ENCODE results near the gene PIK3CB.

The PIK3CB gene

DNA sequence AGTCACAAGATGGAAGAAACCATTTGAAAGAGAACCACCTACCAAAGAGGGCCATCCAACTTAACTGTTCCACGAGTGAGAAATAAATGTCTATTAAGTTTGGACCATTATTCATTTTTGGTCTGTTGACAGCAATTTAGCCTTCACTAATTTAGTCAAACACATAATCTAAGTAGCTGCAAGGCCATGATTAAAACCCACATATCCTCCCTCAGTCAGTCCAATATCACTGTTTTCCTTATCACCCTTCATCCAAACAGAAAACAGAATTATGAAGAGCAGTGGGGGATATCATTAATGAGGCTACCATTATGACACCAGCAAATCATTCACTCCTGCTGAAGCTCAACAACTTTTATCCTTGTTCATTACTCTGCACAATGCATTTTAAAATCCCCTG is 52.0 kb downstream of the PIK3CB start:
- TF ChIP-seq, protein P1, sequence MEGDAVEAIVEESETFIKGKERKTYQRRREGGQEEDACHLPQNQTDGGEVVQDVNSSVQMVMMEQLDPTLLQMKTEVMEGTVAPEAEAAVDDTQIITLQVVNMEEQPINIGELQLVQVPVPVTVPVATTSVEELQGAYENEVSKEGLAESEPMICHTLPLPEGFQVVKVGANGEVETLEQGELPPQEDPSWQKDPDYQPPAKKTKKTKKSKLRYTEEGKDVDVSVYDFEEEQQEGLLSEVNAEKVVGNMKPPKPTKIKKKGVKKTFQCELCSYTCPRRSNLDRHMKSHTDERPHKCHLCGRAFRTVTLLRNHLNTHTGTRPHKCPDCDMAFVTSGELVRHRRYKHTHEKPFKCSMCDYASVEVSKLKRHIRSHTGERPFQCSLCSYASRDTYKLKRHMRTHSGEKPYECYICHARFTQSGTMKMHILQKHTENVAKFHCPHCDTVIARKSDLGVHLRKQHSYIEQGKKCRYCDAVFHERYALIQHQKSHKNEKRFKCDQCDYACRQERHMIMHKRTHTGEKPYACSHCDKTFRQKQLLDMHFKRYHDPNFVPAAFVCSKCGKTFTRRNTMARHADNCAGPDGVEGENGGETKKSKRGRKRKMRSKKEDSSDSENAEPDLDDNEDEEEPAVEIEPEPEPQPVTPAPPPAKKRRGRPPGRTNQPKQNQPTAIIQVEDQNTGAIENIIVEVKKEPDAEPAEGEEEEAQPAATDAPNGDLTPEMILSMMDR (conservative IDR thresholded peaks at IDR 0.05; ENCODE audit: low read depth, low read length), result no peak
- no peak for DNase-seq (ENCODE audit: low read depth)
- no peak overlapping the region for H3K4me3 ChIP-seq (ENCODE audit: low read depth, low read length)

DNA sequence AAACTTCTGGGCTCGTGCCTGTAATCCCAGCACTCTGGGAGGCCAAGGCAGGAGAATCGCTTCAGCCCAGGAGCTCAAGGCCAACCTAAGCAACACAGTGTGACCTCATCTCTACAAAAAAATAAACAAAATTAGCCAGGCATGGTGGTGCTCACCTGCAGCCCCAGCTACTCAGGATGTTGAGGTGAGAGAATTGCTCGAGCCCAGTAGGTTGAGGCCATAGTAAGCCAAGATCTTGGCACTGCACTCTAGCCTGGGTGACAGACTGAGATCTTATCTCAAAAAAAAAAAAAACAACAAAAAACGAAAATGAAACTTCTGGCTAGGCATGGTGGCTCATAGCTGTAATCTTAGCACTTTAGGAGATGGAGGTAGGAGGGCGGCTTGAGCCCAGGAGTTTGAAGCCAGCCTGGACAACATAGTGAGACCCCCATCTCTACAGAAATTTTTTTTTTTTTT is 53.7 kb downstream of the PIK3CB start:
- no peak for DNase-seq (ENCODE audit: low read depth)

DNA sequence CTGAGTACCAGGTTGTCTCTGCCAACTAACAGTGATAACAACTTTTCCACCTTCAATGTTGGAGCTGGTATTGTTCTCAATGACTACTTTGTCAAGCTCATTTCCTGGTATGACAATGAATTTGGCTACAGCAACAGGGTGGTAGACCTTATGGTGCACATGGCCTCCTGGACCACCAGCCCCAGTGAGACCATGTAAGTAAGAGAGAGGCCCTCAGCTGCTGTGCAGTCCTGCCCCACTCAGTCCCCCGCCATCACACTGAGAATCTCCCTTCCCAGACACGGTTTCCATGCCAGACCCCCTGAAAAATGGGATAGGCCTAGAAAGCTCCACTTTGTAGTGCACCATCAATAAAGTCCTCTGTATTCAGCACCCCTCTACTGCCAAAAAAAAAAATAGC is 56.1 kb downstream of the PIK3CB start:
- DNase-seq (ENCODE audit: low read depth), result no peak
- H3K4me3 ChIP-seq (ENCODE audit: low read depth, low read length), result no peak overlapping the region
- TF ChIP-seq, protein P1 (conservative IDR thresholded peaks at IDR 0.05; ENCODE audit: low read depth, low read length), result no peak

More for the DNA sequence above, 53.7 kb downstream of the PIK3CB start:
- H3K4me3 ChIP-seq (ENCODE audit: low read depth, low read length), result no peak overlapping the region
- TF ChIP-seq, protein P1 (conservative IDR thresholded peaks at IDR 0.05; ENCODE audit: low read depth, low read length), result no peak

DNA sequence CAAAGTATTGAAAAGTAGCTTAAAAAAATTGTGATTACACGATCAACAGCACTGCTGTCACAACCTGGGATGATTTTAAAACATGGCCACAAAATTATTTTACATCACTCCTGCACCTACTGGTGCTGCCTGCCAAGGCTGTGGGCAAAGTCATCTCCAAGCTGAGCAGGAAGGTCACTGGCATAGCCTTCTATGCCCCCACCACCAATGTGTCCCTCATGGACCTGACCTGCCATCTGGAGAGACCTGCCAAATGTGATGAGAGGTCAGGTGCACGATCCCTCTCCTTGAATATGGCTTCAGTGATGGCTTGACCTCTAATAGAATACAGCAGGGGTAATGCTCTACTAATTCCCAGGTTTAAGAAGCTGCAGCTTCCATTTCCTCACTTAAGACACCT is 57.8 kb downstream of the PIK3CB start:
- H3K4me3 ChIP-seq (ENCODE audit: low read depth, low read length), result no peak overlapping the region
- TF ChIP-seq, protein P1 (conservative IDR thresholded peaks at IDR 0.05; ENCODE audit: low read depth, low read length), result no peak
- DNase-seq (ENCODE audit: low read depth), result no peak

DNA sequence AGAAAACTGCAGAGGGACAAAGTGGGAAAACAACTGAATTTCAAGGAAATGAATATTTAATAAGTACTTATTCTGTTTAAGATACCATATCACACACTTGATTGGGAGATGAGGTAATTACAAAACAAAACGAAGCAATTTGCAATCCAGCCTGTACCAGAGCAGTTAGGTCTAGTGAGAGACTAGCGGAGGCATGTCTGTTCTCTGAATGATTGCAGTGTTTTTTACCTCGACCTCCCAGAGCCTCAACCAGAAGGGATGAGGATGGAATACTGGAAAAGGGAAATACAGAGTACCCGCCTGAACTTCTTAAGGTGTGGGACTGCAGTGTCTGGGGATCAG is 59.5 kb downstream of the PIK3CB start:
- TF ChIP-seq, protein P1 (conservative IDR thresholded peaks at IDR 0.05; ENCODE audit: low read depth, low read length), result no peak
- H3K4me3 ChIP-seq (ENCODE audit: low read depth, low read length), result no peak overlapping the region
- peak; percentile 38 for DNase-seq (ENCODE audit: low read depth)

DNA sequence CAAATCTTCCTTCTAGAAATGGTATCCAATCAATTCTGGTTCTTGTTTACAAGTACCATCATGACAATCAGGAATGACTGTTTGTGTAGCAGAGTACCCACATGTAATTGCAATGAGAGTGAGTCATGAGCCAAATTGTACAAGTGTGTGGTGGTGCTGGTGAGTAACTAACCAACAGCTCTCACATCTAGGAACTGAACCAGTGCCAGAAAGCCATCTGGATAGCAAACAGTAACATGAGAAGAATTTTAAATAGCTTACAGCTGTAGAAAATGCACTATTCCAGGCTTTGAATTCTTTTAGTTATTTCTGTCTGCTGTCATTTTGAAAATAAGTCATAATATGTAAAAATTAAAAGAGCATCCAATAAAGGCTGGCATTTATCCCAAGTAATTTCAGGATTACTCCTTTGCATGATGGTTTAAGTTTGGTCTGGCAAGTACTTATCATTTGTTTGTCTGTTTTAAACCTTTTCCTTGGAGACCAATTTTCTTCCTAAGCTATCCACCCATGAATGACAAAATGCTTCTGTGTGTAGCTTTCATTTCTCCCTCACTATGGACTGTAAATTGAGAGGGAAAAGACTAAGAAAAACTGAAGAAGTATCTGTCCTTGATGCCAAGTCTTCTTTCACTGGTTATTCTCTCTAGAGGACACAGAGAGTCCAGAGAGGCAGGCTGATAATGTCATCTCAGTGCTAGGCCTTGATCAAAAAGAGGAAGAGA is 60.0 kb downstream of the PIK3CB start:
- TF ChIP-seq, protein P1 (conservative IDR thresholded peaks at IDR 0.05; ENCODE audit: low read depth, low read length), result peak; percentile 10
- peak; percentile 99 for DNase-seq (ENCODE audit: low read depth)
- H3K4me3 ChIP-seq (ENCODE audit: low read depth, low read length), result no peak overlapping the region

DNA sequence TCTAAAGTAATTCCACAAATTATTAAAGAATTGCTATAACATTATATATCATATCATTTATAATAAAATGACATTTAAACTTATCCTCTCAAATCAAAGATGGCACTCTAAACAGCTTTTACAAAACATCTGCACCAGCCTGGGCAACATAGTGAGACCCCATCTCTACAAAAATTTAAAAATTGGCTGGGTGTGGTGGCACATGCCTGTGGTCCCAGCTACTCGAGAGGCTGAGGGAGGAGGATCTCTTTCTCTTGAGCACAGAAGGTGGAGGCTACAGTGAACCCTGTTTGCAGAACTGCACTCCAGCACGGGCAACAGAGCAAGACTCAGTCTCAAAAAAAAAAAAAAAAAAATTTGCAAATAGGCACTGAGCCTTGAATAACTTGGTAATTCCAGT is 63.1 kb downstream of the PIK3CB start:
- TF ChIP-seq, protein P1 (conservative IDR thresholded peaks at IDR 0.05; ENCODE audit: low read depth, low read length), result no peak
- H3K4me3 ChIP-seq (ENCODE audit: low read depth, low read length), result no peak overlapping the region
- no peak for DNase-seq (ENCODE audit: low read depth)
